Breast epithelium (tissue), 4 donors: Measurements from ENCODE around the gene PLCG1. TPM values are rescaled to one million over a fixed set of nuclear protein-coding genes. Genes with fewer than 3 reads are reported as not detected.

ENCODE experiments used
- DNase-seq, 2 donors: peaks; one replicate each; pipeline ENCODE4 v3.0.0-alpha.2; 2019; ENCODE audit warnings: low spot score in 2 of 2
- H3K27ac ChIP-seq, 2 donors: fragments of 200-600 bp; sonication (generic) in 1 of 2; one replicate each; pipeline ENCODE4 v1.5.1; 2016 to 2019; ENCODE audit warnings: mild to moderate bottlenecking in 1 of 2
- H3K27me3 ChIP-seq, 2 donors: fragments of 200-600 bp; sonication (generic) in 1 of 2; one replicate each; pipeline versions ENCODE4 v1.5.1 to v1.6.0; 2017 to 2019; ENCODE audit warnings: control low read depth in 1 of 2, mild to moderate bottlenecking in 1 of 2
- H3K36me3 ChIP-seq: fragments of 200-600 bp; one replicate; pipeline ENCODE4 v1.5.1; 2019
- H3K4me1 ChIP-seq, 2 donors: fragments of 200-600 bp; sonication (generic); one replicate each; pipeline ENCODE4 v1.5.1; 2016 to 2019; ENCODE audit warnings: control low read depth in 1 of 2
- H3K4me3 ChIP-seq, 3 donors: fragments of 200-600 bp; sonication (generic); 1 replicate in 2 of 3; 2 replicates in 1 of 3; pipeline ENCODE4 v1.5.1; 2016 to 2019; ENCODE audit warnings: mild to moderate bottlenecking in 3 of 3, moderate library complexity in 2 of 3
- H3K9me3 ChIP-seq, 2 donors: fragments of 200-600 bp; sonication (generic) in 1 of 2; one replicate each; pipeline ENCODE4 v1.5.1; 2016 to 2019; ENCODE audit warnings: control low read depth in 1 of 2
- POLR2A ChIP-seq: fragments of 450-650 bp; IDR thresholded peaks from one replicate; pipeline ENCODE4 v1.6.1; 2016; ENCODE audit warnings: antibody characterized with exemption, mild to moderate bottlenecking, moderate library complexity
- POLR2AphosphoS5 ChIP-seq, 3 donors: sonication (generic); formaldehyde crosslinking; IDR thresholded peaks; one replicate each; pipeline ENCODE4 v1.6.1; 2017; ENCODE audit warnings: antibody characterized with exemption in 3 of 3
- intact Hi-C: fragments of 100-400 bp; cut with DNase I; formaldehyde crosslinking; loops from one replicate; pipeline ENCODE4 v1.15.1; 2023; ENCODE audit warnings: low total_unique reads
- total RNA-seq, 3 donors: library from RNA; depleted of rRNA; stranded (reverse); fragments of >200 nt; gene quantifications; one replicate each; pipeline ENCODE4 v1.1.0, GENCODE V29; 2016
- TF ChIP-seq, protein P1 (sequence below), 3 donors: fragments of 450-650 bp; IDR thresholded peaks; one replicate each; pipeline ENCODE4 v1.5.1; 2016 to 2017; ENCODE audit warnings: antibody characterized with exemption in 3 of 3, mild to moderate bottlenecking in 3 of 3, moderate library complexity in 3 of 3

Gene PLCG1
- total RNA-seq, 3 donors from 2014 or later: 88.5 to 132 (median 92.3) TPM

DNA sequence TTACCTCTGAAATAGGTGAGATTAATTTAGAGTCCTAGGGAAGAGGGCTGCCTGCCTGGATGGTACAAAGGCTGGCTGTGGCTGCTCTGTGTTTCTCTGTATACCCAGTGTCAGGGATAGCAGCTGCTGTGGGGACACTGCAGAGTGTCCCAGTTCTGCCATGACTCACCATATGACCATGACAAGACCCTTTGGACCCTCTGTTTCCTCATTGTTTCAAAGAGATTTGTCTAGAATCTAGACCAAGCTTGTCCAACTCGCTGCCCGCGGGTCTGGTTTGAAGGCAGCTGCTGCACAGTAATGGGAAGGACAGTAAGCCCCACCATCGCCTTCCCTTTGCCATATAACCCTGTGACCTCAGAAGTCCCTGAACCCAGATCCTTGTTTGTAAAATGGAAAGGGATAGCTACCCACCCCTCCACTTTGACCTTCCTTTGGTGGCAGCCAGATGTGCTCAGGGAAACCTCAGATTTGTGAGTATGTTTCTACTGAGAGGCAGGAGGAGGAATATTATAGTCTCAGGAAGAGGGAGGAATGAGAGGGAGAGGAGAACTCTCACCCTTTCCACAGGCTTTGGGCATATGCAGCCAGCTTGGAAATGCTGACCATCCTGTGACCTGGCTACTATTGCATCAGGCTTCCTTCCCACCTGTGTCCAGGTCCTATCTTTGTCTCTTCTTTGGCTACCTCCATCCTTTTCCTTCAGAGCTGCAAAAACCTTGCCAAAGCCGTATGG lies 14.0 kb downstream of the PLCG1 start:
- H3K4me1 ChIP-seq: peaks cover 5 to 14% of the 10 kb centered on the region in 2 donors
- no peak for DNase-seq
- no peaks in the 10 kb centered on the region for H3K27me3 ChIP-seq
- TF ChIP-seq, protein P1, sequence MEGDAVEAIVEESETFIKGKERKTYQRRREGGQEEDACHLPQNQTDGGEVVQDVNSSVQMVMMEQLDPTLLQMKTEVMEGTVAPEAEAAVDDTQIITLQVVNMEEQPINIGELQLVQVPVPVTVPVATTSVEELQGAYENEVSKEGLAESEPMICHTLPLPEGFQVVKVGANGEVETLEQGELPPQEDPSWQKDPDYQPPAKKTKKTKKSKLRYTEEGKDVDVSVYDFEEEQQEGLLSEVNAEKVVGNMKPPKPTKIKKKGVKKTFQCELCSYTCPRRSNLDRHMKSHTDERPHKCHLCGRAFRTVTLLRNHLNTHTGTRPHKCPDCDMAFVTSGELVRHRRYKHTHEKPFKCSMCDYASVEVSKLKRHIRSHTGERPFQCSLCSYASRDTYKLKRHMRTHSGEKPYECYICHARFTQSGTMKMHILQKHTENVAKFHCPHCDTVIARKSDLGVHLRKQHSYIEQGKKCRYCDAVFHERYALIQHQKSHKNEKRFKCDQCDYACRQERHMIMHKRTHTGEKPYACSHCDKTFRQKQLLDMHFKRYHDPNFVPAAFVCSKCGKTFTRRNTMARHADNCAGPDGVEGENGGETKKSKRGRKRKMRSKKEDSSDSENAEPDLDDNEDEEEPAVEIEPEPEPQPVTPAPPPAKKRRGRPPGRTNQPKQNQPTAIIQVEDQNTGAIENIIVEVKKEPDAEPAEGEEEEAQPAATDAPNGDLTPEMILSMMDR (IDR thresholded peaks at IDR 0.05): no peak
- TF ChIP-seq POLR2A (no peak), POLR2AphosphoS5 (IDR thresholded peaks at IDR 0.05) (no peak)
- no peaks in the 10 kb centered on the region for H3K9me3 ChIP-seq
- intact Hi-C loops: no loop called here
- H3K27ac ChIP-seq: peak overlapping the region; percentile 50 to 65
- no peaks in the 10 kb centered on the region for H3K36me3 ChIP-seq
- H3K4me3 ChIP-seq: no peak overlapping the region

DNA sequence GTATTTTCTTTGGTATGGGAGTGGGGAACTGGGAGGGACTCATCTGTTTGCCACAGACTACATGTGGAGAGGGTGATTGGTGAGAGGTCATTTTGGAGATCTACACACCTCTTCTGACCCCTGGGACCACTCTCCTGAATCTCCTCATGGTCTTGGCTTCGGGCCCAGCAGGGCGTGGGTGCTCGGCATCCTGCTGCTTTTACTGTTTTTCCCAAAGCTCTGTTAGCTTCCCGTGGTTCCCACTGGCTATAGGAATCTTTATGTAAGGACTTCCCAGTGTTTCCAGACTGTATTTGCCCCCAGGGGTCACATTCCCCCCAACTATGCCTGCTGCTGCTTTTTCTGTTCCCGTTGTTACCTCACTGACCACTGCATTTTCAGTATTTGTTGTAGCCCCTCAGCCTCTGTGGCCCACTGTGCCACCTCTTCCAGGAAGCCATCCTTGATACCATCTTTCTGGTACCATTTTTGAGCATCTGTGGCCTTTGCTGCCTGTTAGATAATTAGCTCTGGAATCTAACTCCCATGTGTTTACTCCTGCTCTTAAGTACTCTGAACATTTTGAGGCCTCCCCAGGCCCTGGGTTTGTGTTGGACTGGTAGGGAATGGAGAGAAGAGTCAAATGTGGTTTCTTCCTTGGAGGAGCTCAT lies 14.9 kb downstream of the PLCG1 start:
- H3K4me1 ChIP-seq: peaks cover 5 to 20% of the 10 kb centered on the region in 2 donors
- TF ChIP-seq POLR2A (no peak), POLR2AphosphoS5 (IDR thresholded peaks at IDR 0.05) (no peak)
- TF ChIP-seq, protein P1 (IDR thresholded peaks at IDR 0.05): no peak
- peak overlapping the region; percentile 18 to 65 for H3K27ac ChIP-seq

DNA sequence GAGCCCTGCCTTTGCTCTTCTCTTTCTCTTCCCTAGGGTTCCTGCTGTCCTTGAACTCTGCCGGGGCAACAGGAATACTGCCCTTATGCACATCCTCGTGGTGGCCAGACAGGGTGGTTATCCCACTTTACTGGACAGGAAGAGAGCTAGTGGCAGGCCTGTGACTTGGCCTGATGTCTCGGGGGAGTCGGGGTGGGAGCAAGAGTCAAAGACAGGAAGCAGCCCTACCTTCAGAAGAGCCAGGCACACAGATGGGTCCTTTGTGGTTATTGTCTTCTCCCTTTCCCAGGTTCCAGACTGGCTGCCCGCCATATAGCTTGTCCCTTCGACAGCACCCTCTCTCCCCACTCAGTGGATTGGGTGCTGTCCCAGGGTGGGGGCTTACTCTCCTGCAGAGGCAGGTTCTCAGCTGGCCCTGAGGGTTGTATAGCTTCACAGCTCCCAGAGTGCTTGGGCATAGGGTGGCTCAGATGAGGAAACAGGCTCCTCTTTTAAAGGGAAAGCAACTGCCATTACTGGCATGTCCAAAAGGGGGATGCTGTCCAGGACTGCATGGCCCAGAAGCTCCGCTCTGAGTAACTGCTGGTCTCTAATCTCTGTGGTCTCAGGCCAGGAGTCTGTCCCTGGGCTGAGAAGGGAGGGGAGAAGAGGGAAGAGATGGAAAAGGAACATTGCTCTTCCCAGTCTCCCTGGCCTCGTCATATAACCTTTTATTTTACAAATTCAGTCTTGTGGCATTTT lies 17.3 kb downstream of the PLCG1 start:
- H3K36me3 ChIP-seq: no peaks in the 10 kb centered on the region
- intact Hi-C loops: no loop called here
- no peak overlapping the region for H3K4me3 ChIP-seq
- no peaks in the 10 kb centered on the region for H3K9me3 ChIP-seq
- TF ChIP-seq, protein P1 (IDR thresholded peaks at IDR 0.05): no peak
- H3K27me3 ChIP-seq: no peaks in the 10 kb centered on the region
- peaks cover 5 to 13% of the 10 kb centered on the region in 2 donors for H3K4me1 ChIP-seq
- no peak for DNase-seq
- peak overlapping the region; percentile 24 to 61 for H3K27ac ChIP-seq

More for the DNA sequence above, 14.9 kb downstream of the PLCG1 start:
- Histone ChIP-seq H3K4me3 (no peak overlapping the region), H3K36me3 (no peaks in the 10 kb centered on the region), H3K9me3 (no peaks in the 10 kb centered on the region), H3K27me3 (no peaks in the 10 kb centered on the region)
- intact Hi-C loops: no loop called here
- no peak for DNase-seq

DNA sequence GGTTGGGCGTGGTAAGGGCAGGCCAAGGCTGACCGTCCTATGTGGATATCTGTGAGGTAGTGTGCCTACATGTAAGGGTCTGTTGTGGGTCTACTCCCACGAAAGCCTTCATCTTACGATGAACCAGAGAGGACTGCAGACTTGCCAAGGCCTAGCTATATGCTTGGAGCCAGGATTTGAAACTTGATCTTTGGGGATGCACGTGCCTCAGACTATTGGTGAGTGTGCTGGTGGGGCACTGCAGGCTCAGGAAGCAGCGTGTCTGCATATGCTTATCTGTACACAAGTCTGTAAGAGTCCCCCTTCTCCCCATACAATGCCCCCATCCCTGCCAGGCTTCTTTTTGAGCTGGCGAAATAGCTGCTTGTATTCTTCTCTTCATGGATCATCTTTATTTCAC lies 17.9 kb downstream of the PLCG1 start:
- no peak overlapping the region for H3K4me3 ChIP-seq
- no peaks in the 10 kb centered on the region for H3K27me3 ChIP-seq
- peaks cover 5 to 12% of the 10 kb centered on the region in 2 donors for H3K4me1 ChIP-seq
- TF ChIP-seq POLR2A: no peak
- no peak for TF ChIP-seq POLR2AphosphoS5 (IDR thresholded peaks at IDR 0.05)
- TF ChIP-seq, protein P1 (IDR thresholded peaks at IDR 0.05): no peak
- DNase-seq: no peak
- intact Hi-C loops: no loop called here
- peak overlapping the region in 1 of 2 donors; percentile 61 for H3K27ac ChIP-seq
- H3K9me3 ChIP-seq: no peaks in the 10 kb centered on the region
- no peaks in the 10 kb centered on the region for H3K36me3 ChIP-seq
